SK-N-MC (cell line): ENCODE results near the gene DGKH.

ENCODE experiments used
- DNase-seq: peaks from one replicate; pipeline ENCODE4 v3.0.0-alpha.2; 2011; ENCODE audit warnings: low read depth, low spot score
- H3K27ac ChIP-seq: fragments of 200-600 bp; sonication (generic); 2 replicates; pipeline ENCODE4 v1.5.1; 2016; ENCODE audit warnings: mixed run types
- H3K36me3 ChIP-seq: fragments of 200-600 bp; sonication (generic); 2 replicates; pipeline ENCODE4 v1.6.1; 2017; ENCODE audit warnings: antibody characterized with exemption, low read length, mixed read lengths; ENCODE audit not compliant: insufficient read depth
- H3K4me3 ChIP-seq: fragments of 200-600 bp; sonication (generic); 2 replicates; pipeline ENCODE4 v1.5.1; 2016
- H3K9ac ChIP-seq: fragments of 200-600 bp; sonication (generic); 2 replicates; pipeline ENCODE4 v1.8.0; 2017; ENCODE audit warnings: mixed run types, mixed read lengths; ENCODE audit not compliant: insufficient read length
- H3K9me3 ChIP-seq: fragments of 200-600 bp; sonication (generic); 2 replicates; pipeline ENCODE4 v1.6.1; 2017; ENCODE audit warnings: low read depth, mild to moderate bottlenecking, antibody characterized with exemption, low read length, moderate library complexity, mixed read lengths
- EZH2 ChIP-seq: fragments of 200-600 bp; sonication (generic); IDR thresholded peaks from one replicate; pipeline ENCODE4 v1.6.1; 2017; ENCODE audit warnings: antibody characterized with exemption
- FOXP2 ChIP-seq: optimal IDR thresholded peaks from 2 replicates; pipeline ENCODE3; 2011; ENCODE audit warnings: mild to moderate bottlenecking, moderate library complexity; ENCODE audit not compliant: insufficient read depth; ENCODE audit errors: extremely low read length, control extremely low read depth
- POLR2AphosphoS5 ChIP-seq: IDR thresholded peaks from 2 replicates; pipeline ENCODE4 v1.6.1; 2012; ENCODE audit warnings: mild to moderate bottlenecking, low read depth, low read length, borderline replicate concordance

The DGKH gene

DNA sequence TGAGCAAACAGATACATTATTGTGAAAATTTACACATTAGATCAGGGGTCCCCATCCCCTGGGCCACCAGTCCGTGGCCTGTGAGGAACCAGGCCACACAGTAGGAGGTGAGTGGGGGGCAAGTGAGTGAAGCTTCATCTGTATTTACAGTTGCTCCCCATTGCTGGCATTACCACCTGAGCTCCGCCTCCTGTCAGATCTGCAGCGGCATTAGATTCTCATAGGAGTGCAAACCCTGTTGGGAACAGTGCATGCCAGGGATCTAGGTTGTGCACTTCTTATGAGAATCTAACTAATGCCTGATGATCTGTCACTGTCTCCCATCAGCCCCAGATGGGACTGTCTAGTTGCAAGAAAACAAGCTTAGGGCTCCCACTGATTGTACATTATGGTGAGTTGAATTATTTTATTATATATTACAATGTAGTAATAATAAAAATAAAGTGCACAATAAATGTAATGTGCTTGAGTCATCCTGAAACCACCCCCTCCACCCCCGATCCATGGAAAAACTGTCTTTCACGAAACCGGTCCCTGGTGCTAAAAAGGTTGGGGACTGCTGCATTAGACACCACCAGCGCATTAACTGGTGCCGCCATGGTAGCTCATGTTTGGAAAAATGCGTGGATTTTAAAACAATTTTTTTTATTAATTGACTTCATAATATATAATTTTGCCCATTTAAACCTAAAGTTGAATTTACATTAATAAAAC is 51.7 kb downstream of the DGKH start:
- H3K9ac ChIP-seq: no peak overlapping the region
- no peak overlapping the region for H3K27ac ChIP-seq
- H3K4me3 ChIP-seq: no peak overlapping the region
- TF ChIP-seq FOXP2 (no peak), EZH2 (no peak), POLR2AphosphoS5 (no peak)
- no peaks in the 10 kb centered on the region for H3K9me3 ChIP-seq
- DNase-seq: no peak
- H3K36me3 ChIP-seq: no peaks in the 10 kb centered on the region

DNA sequence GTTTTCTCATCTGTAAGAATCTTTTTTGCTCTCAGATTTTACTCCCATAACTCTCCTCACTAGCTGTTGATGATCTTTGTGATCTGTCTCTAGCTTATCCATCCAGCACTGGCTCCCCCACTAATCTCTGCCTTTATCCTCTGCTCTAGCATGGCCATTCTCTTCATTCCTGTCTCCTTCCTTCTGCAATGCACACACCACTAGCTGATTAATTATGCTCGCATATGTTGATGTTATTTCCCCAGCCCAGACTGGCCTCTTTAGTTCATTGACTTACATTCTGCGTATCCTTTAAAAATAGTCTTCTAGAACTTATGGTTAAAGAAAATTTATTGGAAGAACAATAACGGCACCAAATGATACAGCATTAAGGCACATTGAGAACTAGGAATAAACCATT is 52.5 kb downstream of the DGKH start:
- Histone ChIP-seq H3K4me3 (no peak overlapping the region), H3K27ac (no peak overlapping the region), H3K9me3 (no peaks in the 10 kb centered on the region), H3K9ac (no peak overlapping the region), H3K36me3 (no peaks in the 10 kb centered on the region)
- no peak for DNase-seq
- TF ChIP-seq EZH2: no peak
- TF ChIP-seq FOXP2: no peak
- no peak for TF ChIP-seq POLR2AphosphoS5

DNA sequence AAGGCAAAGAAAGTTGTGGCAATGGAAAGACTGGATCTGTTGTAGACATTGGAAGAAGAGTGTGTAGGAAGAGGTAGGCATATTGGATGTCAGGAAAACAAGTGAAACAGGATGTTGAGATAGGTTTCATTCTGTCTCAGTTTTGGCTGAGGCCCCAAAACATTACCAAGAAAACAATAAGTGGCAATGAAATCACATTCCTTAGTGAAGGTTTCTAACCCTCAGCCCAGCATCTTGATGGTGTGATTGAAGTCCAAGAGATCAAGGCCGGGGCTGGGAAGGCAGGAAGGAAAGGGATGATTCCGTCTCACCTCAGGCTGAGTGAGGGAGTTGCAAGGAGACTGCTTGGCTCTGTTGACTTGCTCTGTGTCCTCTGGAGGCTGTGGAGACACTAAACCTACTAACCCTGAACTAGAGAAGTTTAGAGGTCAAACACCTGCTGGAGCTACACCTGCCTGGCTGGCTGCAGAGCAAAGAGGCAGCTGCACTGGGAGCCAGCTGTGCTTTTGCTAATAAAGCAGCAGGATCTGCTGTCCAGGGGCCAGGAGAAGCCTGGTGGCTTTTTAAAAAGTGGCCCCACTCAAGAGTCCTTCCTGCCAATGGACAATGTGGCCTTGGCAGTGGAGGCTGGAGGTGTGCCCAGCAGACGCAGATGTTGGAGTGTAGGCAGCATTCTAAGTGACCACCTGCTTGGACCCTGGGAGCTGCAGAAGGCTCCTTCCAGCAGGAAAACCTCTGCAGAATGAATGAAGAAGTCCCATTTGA is 53.6 kb downstream of the DGKH start:
- no peaks in the 10 kb centered on the region for H3K36me3 ChIP-seq
- H3K27ac ChIP-seq: no peak overlapping the region
- no peak overlapping the region for H3K4me3 ChIP-seq
- TF ChIP-seq POLR2AphosphoS5 (no peak), FOXP2 (no peak), EZH2 (no peak)
- no peaks in the 10 kb centered on the region for H3K9me3 ChIP-seq
- no peak overlapping the region for H3K9ac ChIP-seq
- DNase-seq: no peak

DNA sequence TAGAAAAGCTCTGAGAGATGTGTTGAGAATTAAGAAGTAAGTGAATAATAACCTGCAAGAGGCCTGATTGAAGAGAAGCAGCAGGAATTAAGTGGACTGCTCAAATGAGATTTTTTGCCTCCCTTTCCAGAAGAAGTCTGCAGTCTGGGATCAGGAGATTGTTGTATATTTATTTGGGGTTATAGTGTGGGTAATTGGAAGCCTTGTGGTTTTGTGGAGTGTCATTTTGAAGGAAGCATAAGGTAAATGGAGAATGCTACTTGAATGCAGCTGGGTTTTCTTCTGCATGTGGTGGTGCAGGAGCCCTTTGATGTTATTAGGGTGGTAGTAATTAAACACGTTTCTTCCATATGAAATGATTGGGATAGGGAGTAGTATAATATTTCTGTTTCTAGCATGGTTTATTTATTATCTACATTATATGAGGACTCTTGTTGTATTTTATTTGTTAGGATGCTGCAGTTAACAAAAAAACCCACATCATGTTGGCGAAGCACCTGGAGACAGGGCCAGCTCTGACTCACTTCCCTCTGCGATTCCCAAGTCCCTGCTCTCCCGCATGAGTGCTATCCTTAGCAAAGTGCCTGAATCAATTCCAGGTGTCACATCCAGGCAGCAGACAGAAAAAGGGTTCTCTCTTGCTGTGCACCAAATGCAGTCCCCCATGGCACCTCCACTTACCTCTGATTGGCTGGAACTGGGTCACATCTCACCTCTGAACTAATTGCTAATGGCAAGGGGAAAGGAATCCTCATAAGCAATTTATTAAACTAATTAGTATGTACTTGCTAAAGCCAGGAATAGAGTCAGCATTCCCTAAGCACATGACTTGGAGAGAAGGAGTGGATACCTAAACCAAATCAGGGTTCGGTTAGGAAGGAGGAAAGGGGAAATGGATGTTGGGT is 54.8 kb downstream of the DGKH start:
- no peak overlapping the region for H3K4me3 ChIP-seq
- H3K36me3 ChIP-seq: no peaks in the 10 kb centered on the region
- no peaks in the 10 kb centered on the region for H3K9me3 ChIP-seq
- DNase-seq: no peak
- no peak overlapping the region for H3K27ac ChIP-seq
- TF ChIP-seq POLR2AphosphoS5 (no peak), FOXP2 (no peak), EZH2 (no peak)
- H3K9ac ChIP-seq: no peak overlapping the region

- Histone ChIP-seq H3K9me3 (no peaks in the 10 kb centered on the region), H3K4me3 (no peak overlapping the region), H3K27ac (no peak overlapping the region), H3K9ac (no peak overlapping the region), H3K36me3 (no peaks in the 10 kb centered on the region)
- no peak for DNase-seq
- TF ChIP-seq EZH2 (no peak), POLR2AphosphoS5 (no peak), FOXP2 (no peak)
Measured at GRCh38 chr13:42106998-42107397, 58.5 kb downstream of the DGKH start.

DNA sequence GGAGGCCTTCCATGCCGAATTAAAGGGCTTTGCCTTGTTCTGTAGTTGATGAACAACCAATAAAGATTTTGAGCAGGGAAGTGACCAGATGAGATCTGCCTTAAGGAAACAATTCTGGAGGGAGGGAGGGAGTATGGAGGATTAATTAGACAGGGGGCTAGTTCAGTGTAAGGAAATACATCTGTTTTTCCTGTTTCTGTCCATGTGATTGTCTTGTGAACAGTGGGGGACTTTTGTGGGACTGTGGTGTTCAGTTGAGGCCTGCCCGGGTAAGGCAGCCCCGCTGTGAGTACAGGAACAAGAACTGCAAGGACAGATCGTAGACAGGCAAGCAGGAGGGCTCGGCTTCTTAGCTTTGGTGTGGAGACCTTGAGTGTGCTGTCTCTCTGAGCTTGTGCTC is 59.0 kb downstream of the DGKH start:
- H3K27ac ChIP-seq: no peak overlapping the region
- no peak for DNase-seq
- no peaks in the 10 kb centered on the region for H3K9me3 ChIP-seq
- no peaks in the 10 kb centered on the region for H3K36me3 ChIP-seq
- no peak overlapping the region for H3K9ac ChIP-seq
- TF ChIP-seq POLR2AphosphoS5: no peak
- TF ChIP-seq FOXP2: no peak
- TF ChIP-seq EZH2: no peak
- H3K4me3 ChIP-seq: no peak overlapping the region

- no peak overlapping the region for H3K4me3 ChIP-seq
- H3K36me3 ChIP-seq: no peaks in the 10 kb centered on the region
- no peaks in the 10 kb centered on the region for H3K9me3 ChIP-seq
- TF ChIP-seq EZH2 (no peak), FOXP2 (no peak), POLR2AphosphoS5 (no peak)
- H3K9ac ChIP-seq: no peak overlapping the region
- H3K27ac ChIP-seq: no peak overlapping the region
- DNase-seq: no peak
Measured at GRCh38 chr13:42108217-42108616, 59.8 kb downstream of the DGKH start.

GRCh38 chr13:42109957-42110356 is 61.5 kb downstream of the DGKH start:
- no peak overlapping the region for H3K27ac ChIP-seq
- no peaks in the 10 kb centered on the region for H3K9me3 ChIP-seq
- no peak for DNase-seq
- H3K36me3 ChIP-seq: no peaks in the 10 kb centered on the region
- no peak overlapping the region for H3K4me3 ChIP-seq
- TF ChIP-seq FOXP2 (no peak), POLR2AphosphoS5 (no peak), EZH2 (no peak)
- no peak overlapping the region for H3K9ac ChIP-seq
